Esophagus muscularis mucosa (tissue), 4 donors: ENCODE results near the gene RXRA. TPM values are rescaled to one million over a fixed set of nuclear protein-coding genes. Genes with fewer than 3 reads are reported as not detected.

Experiments used
- DNase-seq: peaks from one replicate; pipeline ENCODE4 v3.0.0-alpha.2; 2017; ENCODE audit errors: extremely low spot score
- H3K27ac ChIP-seq, 4 donors: fragments of 200-600 bp; sonication (generic); replicated peaks in 1 of 4; 1 replicate in 3 of 4; 2 replicates in 1 of 4; pipeline ENCODE4 v1.5.1; 2016 to 2019; ENCODE audit warnings: mild to moderate bottlenecking in 1 of 4
- H3K27me3 ChIP-seq, 4 donors: fragments of 200-600 bp; sonication (generic); one replicate each; pipeline versions ENCODE4 v1.5.1 to v1.6.0; 2016 to 2019
- H3K36me3 ChIP-seq, 4 donors: fragments of 200-600 bp; sonication (generic); one replicate each; pipeline ENCODE4 v1.5.1; 2016 to 2019
- H3K4me1 ChIP-seq, 4 donors: fragments of 200-600 bp; sonication (generic); one replicate each; pipeline ENCODE4 v1.5.1; 2016 to 2019
- H3K4me3 ChIP-seq, 4 donors: fragments of 200-600 bp; sonication (generic); 1 replicate in 2 of 4; 2 replicates in 2 of 4; pipeline ENCODE4 v1.5.1; 2016 to 2019; ENCODE audit warnings: mild to moderate bottlenecking in 4 of 4, moderate library complexity in 1 of 4
- H3K9me3 ChIP-seq, 4 donors: fragments of 200-600 bp; sonication (generic); 1 replicate in 3 of 4; 2 replicates in 1 of 4; pipeline ENCODE4 v1.5.1; 2016 to 2019
- EP300 ChIP-seq: sonication (generic); formaldehyde crosslinking; IDR thresholded peaks from one replicate; pipeline ENCODE4 v1.6.1; 2017; ENCODE audit warnings: antibody characterized with exemption
- POLR2A ChIP-seq: fragments of 450-650 bp; IDR thresholded peaks from one replicate; pipeline ENCODE4 v1.6.1; 2017; ENCODE audit warnings: antibody characterized with exemption, moderate library complexity, mild to moderate bottlenecking, low read depth
- POLR2AphosphoS5 ChIP-seq, 2 donors: sonication (generic); formaldehyde crosslinking; IDR thresholded peaks; one replicate each; pipeline ENCODE4 v1.6.1; 2017; ENCODE audit warnings: antibody characterized with exemption in 2 of 2
- WGBS: methylation state at CpG from one replicate; pipeline ENCODE4 v1.1.5; 2018; 5-methylcytosine and 5-hydroxymethylcytosine counted together
- intact Hi-C: fragments of 100-400 bp; cut with DNase I; formaldehyde crosslinking; loops from one replicate; pipeline ENCODE4 v1.15.1; 2023
- total RNA-seq, 4 donors: library from RNA; depleted of rRNA; stranded (reverse); fragments of >200 nt; gene quantifications; one replicate each; pipeline versions ENCODE4 v1.1.0 to v1.2.1, GENCODE V29; 2016
- TF ChIP-seq, protein P1 (sequence below), 3 experiments: fragments of 200-600 bp in 2 of 3; fragments of 450-650 bp in 1 of 3; sonication (generic) in 2 of 3; IDR thresholded peaks; one replicate each; pipeline ENCODE4 v1.5.1; 2017 to 2019; ENCODE audit warnings: antibody characterized with exemption in 3 of 3, mild to moderate bottlenecking in 2 of 3, moderate library complexity in 1 of 3

Gene RXRA
- total RNA-seq, 4 donors from 2014 or later = 46.4 to 81.0 (median 63.7) TPM

DNA sequence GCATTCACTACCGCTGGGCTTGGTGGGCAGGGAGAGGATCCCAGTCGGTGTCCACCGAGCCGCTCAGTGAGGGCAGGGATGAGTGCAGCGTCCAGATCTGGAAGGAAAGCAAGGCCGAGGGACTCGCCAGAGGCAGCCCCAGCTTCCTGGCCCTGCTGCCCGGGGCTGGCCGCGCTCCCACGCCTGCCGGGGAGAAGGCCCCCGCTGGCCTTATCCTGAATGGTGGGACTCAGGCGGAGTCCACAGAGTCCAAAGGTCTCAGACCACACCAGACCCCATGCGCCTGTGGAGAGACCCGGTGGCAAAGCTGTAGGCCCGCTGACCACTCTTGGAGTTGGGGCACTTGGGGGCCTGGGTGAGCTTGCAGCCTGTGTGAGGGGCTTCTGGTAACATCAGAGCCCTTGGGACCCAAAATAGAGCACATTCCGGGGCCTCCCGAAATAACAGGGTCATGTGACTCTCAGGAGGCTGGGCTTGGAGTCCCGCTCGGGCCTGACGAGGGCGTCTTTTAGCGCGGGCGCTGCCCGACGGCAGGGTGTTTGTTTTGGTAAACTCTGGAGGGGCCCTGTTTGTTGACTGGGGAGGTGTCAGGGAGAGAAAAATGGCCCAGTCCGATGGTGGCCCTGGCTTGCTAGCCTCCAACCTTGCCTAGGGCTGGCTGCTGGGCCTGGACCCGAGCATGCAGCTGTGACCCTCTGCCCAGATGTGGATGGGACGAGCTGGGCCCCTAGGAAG, 2.8 kb downstream of the RXRA start:
- no CpG with 5 or more reads among the region's 31 CpGs for WGBS
- intact Hi-C loops = loop anchor here (5.0 kb wide), 1 partner anchor 38 kb away; no protein-coding TSS in a partner anchor
- Histone ChIP-seq H3K27me3 (peaks cover 0 to 4% (median 0%) of the 10 kb centered on the region in 4 donors), H3K36me3 (no peaks in the 10 kb centered on the region), H3K4me3 (peak overlapping the region; percentile 71 to 96 (median 81)), H3K4me1 (peaks cover 78 to 86% (median 82%) of the 10 kb centered on the region in 4 donors), H3K9me3 (no peaks in the 10 kb centered on the region), H3K27ac (peak overlapping the region; percentile 82 to 89 (median 84))
- no peak for DNase-seq
- TF ChIP-seq POLR2AphosphoS5 (IDR thresholded peaks at IDR 0.05) = peak; percentile 27 to 62
- no peak for TF ChIP-seq POLR2A
- TF ChIP-seq EP300 = no peak
- TF ChIP-seq, protein P1, sequence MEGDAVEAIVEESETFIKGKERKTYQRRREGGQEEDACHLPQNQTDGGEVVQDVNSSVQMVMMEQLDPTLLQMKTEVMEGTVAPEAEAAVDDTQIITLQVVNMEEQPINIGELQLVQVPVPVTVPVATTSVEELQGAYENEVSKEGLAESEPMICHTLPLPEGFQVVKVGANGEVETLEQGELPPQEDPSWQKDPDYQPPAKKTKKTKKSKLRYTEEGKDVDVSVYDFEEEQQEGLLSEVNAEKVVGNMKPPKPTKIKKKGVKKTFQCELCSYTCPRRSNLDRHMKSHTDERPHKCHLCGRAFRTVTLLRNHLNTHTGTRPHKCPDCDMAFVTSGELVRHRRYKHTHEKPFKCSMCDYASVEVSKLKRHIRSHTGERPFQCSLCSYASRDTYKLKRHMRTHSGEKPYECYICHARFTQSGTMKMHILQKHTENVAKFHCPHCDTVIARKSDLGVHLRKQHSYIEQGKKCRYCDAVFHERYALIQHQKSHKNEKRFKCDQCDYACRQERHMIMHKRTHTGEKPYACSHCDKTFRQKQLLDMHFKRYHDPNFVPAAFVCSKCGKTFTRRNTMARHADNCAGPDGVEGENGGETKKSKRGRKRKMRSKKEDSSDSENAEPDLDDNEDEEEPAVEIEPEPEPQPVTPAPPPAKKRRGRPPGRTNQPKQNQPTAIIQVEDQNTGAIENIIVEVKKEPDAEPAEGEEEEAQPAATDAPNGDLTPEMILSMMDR (IDR thresholded peaks at IDR 0.05) = peak in 1 of 3 experiments; percentile 13

GRCh38 chr9:134329576-134329855, 3.3 kb downstream of the RXRA start:
- Histone ChIP-seq H3K27ac (peak overlapping the region; percentile 82 to 89 (median 84)), H3K4me3 (peak overlapping the region; percentile 71 to 96 (median 81)), H3K4me1 (peaks cover 79 to 86% (median 82%) of the 10 kb centered on the region in 4 donors), H3K27me3 (peaks cover 0 to 4% (median 0%) of the 10 kb centered on the region in 4 donors), H3K9me3 (no peaks in the 10 kb centered on the region), H3K36me3 (no peaks in the 10 kb centered on the region)
- whole genome bisulfite sequencing = 71% methylated on average over 2 of the region's 7 CpGs
- intact Hi-C loops = loop anchor here (5.0 kb wide), 1 partner anchor 38 kb away; no protein-coding TSS in a partner anchor
- TF ChIP-seq POLR2AphosphoS5 (IDR thresholded peaks at IDR 0.05) = no peak
- TF ChIP-seq, protein P1 (IDR thresholded peaks at IDR 0.05) = no peak
- DNase-seq = no peak

DNA sequence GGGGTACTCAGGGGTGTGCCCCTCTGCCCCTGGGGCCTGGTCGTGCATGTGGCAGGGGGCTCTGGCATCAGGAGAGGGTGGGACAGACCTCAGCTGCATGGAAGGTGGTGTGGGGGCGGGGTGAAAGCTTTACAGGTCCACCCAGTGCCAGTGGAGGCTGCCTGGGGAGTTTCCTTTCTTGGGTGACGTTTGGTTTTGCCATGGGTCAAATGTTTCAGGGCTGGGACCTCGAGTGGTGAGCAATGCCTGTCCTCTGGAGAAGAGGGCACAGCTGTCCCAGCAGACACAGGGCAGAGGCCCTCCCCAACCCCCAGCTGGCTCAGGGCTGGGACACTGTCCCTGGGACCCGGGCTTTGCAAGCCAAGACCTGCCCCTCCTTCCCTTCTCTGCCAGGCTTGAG, 3.6 kb downstream of the RXRA start:
- no peaks in the 10 kb centered on the region for H3K36me3 ChIP-seq
- H3K9me3 ChIP-seq = no peaks in the 10 kb centered on the region
- WGBS = 42% methylated on average over 5 of the region's 5 CpGs
- H3K27ac ChIP-seq = peak overlapping the region; percentile 82 to 89 (median 84)
- DNase-seq = no peak
- peaks cover 0 to 4% (median 0%) of the 10 kb centered on the region in 4 donors for H3K27me3 ChIP-seq
- intact Hi-C loops = loop anchor here (5.0 kb wide), 1 partner anchor 37 kb away; no protein-coding TSS in a partner anchor
- TF ChIP-seq POLR2AphosphoS5 (IDR thresholded peaks at IDR 0.05) (no peak), POLR2A (no peak), EP300 (no peak)
- TF ChIP-seq, protein P1 (IDR thresholded peaks at IDR 0.05) = no peak
- H3K4me3 ChIP-seq = peak overlapping the region; percentile 71 to 96 (median 81)
- peaks cover 81 to 86% (median 82%) of the 10 kb centered on the region in 4 donors for H3K4me1 ChIP-seq

DNA sequence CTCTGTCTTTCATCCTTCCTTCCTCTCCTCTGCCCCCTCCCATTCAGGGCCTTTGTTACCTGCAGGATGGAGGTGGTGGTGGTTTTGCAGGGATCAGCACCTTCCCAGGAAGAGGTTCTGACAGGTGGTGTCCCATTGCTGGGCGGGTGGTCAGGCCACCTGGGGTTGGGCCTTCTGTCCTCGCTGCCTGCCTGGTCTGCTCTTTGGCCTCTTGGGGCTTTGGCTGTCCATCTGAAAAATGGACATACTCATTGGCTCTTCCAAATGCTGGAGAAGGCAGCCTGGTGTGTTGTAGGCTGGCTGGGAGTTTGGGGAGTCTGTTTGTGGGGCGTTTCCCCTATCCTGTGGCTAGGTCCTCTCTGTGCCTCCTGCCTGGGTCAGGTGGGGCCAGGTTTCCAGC, 4.3 kb downstream of the RXRA start:
- H3K27ac ChIP-seq = peak overlapping the region in 2 of 4 donors; percentile 28 to 85
- intact Hi-C loops = no loop called here
- DNase-seq = no peak
- no peaks in the 10 kb centered on the region for H3K9me3 ChIP-seq
- WGBS = 89% methylated on average over 3 of the region's 3 CpGs
- H3K4me1 ChIP-seq = peaks cover 83 to 87% (median 85%) of the 10 kb centered on the region in 4 donors
- peaks cover 0 to 4% (median 0%) of the 10 kb centered on the region in 4 donors for H3K27me3 ChIP-seq
- TF ChIP-seq EP300 = no peak
- TF ChIP-seq POLR2AphosphoS5 (IDR thresholded peaks at IDR 0.05) = no peak
- TF ChIP-seq POLR2A = no peak
- TF ChIP-seq, protein P1 (IDR thresholded peaks at IDR 0.05) = no peak
- no peak overlapping the region for H3K4me3 ChIP-seq
- no peaks in the 10 kb centered on the region for H3K36me3 ChIP-seq
